ENCODE measurements around the gene KCNJ12.
"Not testable (repeated sequence)": the region's sequence is repeated elsewhere in the genome, so short reads cannot be mapped to it uniquely, and the experiment has no call there.

KCNJ12 gene

DNA sequence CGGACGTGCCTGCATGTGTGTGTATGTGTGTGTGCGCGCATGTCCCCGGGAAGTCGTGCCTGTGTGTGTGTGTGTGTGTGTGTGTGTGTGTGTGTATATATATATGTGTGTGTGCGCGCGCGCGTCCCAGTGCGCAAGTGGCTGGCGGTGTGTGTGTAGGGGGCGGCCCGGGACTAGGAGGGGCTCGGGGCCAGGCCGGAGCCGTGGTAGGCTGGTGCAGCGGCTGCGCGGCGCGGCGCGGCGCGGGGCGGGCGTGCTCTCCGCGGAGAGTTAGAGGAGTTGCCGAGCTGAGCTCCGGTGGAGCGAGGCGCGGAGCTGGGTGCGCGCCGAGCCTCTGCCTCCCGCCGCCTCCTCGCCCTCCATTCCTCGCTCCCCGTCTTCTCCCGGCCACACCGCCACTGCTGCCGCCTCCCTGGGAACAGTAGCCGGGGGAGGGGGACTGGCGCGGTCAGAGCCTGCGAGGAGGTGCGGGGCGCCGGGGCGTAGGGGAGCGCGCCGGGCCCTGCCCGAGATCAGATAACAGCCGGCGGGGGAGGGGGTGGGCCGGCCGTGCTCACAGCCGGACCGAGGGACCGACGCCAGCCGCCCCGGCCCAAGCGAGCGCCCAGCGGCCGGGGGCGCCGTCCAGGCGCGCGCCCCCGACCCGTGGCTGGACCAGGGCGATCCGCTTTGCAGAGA is at the start of gene KCNJ12:
Gene KCNJ12 (plus strand): TSS at position 277 of the 678 bp plus-strand sequence. CDS start 38,986 bp downstream, outside the sequence.
- no peak for DNase-seq

DNA sequence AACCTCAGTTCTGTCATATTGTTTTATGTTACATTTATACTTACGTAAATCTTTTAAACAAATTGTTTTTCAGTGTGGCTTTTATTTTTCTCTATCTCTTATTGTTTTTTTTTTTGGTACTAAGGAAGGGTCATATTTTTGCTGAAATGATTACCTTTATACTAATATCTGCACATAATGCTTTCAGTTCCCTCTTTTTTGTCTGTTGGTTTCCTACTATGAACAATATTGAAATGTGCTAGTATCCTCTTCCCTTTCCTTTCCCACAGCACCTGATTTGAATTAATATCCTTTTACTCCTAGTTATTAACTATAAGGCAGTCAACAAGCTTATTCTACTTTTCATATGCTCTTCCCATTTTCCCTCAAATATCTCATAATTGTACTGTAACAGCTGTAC is 48.2 kb upstream of the KCNJ12 start:
- not testable (repeated sequence) for DNase-seq

DNA sequence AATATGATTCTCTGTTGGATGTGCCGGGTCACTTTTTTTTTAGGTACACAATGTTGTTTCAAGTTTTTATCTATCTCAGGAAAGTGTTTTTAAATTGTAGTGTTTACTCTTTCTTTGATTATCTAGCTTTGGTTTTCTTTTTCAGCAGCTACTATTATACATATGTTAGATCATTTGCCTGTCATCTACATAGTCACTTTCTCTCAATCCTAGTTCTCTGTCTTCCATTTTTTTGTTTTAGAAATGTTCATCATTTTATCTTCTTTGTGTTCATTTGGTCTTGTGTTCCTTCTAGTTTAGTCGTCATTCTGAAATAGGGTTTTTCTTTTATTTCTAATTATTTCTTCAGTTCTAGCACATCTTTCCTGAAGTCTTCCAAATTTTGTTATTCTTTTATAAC is 47.4 kb upstream of the KCNJ12 start:
- not testable (repeated sequence) for DNase-seq

DNA sequence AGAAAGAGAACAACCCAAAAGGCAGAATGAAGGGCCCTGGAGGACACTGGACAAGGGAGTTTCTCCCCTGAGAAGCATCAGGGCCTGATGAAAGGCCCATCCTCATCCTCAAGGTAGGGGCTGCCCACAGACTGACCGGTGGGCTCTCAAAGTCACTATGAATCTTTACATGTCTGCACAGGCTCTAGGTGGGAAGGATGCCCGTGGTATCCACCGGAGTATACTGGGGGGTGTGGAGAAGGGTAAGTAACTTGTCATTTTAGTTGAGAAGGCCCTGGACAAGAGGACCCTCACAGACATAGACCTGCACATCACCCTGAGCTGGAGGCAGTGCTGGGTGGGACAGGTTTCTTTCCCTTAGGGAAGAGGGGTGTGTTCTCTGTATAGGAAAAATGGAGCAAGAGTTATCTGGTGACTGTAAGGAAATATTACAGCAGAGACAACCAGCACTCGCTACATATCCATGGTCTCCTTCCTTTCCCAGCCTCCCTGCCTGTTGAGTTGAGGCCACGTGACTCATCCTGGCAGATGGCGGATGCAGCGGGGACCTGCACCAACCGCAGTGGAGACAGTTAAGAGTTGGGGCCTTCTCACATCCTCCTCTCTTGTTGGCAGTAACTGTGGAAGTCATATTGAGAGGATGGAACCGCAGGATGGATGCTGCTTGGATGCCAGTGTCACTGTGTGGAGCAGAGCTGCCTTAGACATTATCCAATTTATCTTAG is 45.6 kb upstream of the KCNJ12 start:
- no peak for DNase-seq

DNA sequence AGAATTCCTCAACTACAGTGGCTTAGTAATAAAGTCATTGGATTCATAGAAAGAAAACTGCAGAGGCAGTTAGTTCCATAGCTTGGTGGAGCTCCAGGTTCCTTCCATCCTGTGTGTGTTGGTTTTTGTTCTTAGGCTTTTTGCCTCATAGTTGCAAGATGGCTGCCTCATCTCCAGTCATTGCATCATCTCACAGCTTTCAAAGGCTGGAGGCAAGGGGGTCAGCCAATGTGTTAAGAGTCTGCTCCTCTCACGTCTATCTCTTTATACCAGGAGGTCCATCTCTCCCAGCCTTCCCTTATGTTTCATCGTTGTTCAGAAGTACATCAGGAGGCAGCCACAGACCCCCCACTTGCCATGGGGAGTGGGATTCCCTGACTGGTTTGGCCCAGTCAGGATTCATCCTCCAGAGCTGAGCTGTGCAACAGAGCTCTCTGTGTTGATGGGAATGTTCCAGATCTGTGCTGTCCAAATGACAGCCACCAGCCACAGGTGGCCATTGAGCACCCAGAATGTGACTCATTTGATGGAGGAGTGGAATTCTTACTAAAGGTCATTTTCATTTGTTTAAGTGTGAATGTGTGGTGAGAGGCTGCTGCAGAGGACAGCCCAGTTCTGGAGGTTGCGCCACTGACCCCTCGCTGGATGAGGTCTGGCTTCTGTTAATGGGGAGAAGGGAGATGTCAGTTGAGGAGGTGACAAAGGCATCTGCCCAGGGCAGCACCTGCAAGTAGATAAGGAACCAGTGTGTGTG is 39.4 kb upstream of the KCNJ12 start:
- DNase-seq, result not testable (repeated sequence)

DNA sequence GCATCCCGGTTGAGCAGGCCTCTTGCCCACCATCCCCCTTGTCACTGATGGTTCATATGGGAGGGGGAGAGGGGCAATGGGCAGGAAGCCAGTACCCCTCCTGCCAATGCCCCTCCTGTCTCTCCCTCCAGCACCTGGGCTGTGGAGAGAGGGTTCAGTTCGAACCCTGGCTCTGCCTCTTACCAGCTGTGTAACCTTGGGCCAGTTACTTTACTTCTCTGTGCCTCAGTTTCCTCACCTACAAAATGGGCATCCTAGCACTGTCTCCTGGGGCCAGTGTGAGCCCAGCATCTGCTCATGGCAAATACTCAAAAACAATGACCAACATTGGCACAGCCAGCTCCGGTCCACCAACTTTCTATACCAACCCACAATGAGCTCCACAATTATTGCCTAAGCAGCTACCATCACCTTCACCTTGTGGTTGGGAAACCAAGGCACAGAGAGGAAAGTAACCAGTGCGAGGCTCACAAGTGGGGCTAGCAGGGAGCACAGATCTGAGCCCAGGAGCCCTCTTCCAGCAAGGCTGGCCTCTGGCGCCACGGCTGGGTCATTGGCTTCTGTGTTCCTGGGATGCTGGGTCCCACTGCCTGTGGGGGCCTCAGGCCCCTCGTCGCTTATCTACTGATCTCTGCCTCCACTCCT is 38.1 kb upstream of the KCNJ12 start:
- not testable (repeated sequence) for DNase-seq

DNA sequence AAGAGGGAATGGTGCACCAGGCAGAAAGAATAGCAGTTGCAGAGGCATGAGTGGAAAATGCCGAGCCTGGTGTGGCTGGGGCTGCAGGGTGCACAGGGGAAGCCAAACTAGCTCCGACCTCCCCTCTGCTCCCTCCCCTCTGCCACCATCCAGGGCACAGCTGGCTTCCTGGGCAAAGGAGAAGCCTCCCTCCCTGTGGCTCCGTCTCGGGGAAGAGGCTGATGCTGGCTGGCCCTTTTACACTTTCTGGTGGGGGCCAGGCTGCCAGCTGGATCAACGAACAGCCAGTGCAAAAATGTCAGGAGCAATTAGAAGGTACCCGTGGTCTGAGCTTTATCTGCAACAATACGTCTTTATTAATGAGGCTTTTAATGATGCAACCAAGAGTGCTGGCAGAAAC is 37.1 kb upstream of the KCNJ12 start:
- no peak for DNase-seq

DNA sequence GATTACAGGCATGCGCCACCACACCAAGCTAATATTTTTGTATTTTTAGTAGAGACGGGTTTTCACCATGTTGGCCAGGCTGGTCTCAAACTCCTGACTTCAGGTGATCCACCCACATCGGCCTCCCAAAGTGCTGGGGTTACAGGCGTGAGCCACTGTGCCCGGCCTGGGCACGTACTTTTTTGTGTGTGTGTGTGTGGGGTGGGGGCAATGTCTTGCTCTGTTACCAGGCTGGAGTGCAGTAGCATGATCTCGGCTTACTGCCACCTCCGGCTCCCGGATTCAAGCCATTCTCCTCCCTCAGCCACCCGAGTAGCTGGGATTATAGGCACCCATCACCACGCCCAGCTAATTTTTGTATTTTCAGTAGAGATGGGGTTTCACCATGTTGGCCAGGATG is 36.6 kb upstream of the KCNJ12 start:
- DNase-seq, result not testable (repeated sequence)

DNA sequence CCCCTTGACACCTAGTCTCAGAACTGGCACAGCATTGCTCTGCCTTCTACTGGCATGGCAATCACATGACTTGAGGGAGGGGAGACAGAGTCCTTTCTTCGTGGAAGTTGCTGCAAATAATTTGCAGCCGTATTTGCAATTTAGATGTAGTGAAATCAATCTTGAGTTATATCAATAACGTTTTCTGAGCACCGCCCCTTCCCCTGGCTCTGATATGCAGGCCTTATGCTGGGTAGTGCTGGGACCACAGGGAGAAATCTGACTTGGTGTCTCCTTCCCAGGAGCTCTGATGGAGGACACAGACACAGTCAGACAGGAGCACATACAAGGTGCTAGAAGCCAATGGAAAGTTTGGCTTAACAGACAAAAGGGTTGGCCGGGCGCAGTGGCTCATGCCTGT is 35.8 kb upstream of the KCNJ12 start:
- not testable (repeated sequence) for DNase-seq

DNA sequence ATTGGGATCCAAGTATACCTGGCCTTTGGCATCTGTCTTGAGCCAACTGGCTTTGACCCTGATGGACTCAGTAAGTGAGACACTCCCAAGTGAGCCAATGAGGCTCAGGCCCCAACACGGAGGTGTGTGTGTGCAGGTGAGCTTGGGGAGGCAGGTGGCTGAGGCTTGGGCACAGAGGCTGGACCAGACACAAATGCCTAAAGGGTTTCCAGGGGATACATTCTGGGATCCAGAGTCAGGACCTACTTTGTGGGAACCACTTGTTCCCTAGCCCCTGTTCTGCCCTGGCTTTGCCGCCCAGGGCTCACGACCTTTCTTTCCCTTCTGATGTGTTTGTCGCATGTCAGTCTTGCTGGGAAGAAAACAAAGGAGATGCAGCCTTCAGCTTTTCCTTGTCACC is 34.9 kb upstream of the KCNJ12 start:
- DNase-seq, result not testable (repeated sequence)

DNA sequence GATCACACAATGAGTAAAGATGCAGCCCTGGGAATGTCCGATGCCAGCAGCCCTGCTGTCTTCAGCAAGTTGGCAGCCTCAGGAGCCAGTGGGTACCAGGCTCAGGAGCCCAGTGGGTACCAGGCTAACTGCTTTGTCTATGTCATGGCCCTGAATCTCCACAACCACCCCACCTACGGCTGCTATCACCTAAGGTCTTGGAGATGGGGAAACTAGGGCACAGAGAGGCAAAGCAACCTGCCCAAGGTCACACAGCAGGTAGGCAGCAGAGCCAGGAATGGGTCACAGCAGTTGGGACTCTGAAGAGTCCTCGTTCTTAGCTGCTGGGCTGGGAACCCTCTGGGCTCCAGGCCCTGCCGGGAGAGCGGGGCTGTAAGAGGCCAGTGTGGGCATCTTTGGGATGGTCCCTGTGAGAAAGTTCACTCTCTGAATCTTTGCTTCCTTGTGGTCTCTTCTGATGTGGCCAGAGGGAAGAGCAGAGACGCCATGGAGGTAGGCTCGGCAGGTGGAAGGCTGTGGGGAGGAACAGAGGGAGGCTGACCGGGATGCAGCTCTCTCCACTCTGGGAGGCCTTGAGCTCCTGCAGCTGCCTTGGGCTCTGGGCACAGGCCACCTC is 34.1 kb upstream of the KCNJ12 start:
- DNase-seq, result not testable (repeated sequence)

DNA sequence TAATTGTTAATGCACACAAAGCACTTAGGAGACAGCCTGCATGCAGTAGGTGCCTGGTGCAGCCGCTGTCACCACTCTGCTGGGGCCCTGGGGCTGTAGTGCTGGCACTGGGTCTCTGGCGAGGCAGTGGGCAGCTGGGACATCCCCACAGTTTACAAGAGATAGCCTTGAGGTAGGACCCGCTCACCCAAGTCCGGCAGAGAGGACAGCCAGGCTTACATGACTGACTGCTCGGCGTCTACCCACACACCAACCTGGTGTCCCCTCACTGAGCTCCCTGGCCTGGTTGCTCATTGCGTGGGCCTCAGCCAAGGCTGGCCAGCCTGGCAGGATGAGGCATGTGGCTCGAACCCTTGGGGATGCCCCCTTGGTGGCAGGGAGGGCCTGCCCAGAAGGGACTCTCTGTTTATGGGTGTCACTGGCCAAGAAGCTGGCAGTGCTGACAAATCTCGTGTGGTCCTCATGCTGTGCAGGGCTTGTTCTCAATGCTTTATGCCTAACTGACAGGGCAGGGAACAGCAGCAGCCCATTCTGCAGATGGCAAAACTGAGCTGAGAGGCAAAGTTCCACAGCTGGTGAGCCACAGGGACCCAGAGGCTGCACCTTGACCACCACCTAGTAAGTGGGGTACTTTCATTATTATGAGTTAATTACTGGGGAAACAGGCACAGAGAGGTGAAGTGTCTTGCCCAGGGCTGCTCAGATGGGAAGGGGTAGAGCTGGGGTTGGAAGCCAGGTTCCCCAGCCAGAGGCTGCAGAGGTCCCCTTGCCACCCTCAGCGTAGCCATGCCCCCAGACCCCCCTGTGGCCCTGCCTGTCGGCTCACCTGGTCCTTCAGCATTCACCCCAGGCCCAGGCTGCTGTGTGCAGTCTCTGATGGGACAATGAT is 32.9 kb upstream of the KCNJ12 start:
- DNase-seq, result not testable (repeated sequence)

DNA sequence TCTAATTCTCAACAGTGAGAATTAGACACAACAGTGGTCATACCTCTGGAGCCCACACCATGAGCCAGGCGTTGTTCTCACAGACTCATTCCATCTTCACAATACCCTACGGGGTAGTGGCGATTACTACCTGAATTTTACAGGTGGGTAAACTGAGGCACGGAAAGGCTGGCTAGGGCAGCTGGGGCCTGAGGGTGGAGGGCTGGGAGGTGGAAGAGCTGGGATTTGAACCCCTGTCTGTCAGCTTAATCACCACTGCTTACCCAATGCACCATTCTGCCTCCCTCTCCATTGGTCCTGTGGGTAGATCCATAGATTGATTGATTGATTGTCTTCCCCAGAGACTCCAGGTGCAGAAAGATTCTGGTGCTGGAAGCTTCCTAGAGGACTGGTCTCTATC is 31.4 kb upstream of the KCNJ12 start:
- not testable (repeated sequence) for DNase-seq

DNA sequence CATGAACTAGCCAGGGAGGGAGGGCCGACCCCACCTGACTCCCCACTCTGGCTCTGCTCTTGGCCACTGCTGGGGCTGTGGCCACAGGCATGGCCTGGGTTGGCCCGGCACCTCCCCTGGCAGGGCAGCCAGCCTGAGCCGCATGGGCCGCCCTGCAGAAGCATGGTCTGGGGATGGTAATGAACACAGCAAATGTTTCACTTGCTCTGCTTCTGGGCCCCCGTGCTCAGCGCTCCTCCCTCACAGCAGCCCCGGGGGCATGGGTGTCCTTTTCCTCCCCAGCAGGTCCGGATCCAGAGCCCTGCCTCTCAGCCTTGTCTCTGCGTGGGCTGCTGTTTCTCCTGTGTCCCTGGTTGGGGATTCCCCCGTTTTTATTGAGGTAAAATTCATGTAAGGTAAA is 30.9 kb upstream of the KCNJ12 start:
- no peak for DNase-seq

DNA sequence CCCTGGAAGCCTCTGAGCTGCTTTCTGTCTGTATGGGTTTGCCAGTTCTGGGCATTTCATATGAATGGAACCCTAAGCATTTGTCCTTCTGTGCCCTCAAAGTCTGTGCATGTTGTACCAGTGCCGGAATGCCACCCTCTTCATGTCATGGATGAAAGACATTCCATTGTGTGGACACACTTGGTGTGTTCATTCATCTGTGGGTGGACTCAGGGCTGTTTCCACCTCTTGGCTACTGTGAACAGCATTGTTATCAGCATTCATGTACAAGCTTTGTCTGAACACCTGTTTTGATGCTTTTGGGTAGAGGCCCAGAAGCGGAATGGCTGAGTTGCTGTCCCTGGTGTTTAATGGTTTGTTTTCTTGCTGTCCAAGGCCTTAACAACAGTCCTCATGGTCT is 30.1 kb upstream of the KCNJ12 start:
- not testable (repeated sequence) for DNase-seq

DNA sequence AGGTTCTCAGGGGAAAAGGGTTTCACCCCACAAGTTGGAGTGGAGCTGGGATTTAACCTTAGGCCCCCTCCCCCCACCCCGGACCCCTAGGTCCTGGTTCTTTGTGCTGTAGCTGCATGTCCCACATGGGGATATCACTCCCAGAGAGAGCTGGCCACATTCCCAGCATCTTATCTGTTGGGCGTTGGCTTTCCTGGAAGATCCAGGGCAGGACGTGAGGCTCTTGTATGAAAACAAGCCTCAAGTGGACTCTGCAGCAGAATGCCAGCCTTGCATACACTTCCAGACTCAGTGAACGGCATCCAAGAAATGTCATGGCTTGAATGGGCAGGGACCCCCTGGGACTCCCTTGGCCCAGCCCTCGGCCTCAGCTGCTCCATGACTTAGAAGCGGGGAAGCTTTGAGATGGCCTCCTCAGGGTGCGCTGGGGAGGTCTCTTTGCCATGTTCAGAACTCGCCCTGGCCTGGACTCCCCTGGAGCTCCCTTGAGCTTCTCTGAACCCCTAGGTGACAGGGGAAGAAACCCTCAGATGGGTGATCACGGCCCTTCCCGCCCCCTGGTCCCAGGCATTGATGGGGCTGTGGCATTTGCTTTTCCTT is 29.4 kb upstream of the KCNJ12 start:
- DNase-seq, result not testable (repeated sequence)

DNA sequence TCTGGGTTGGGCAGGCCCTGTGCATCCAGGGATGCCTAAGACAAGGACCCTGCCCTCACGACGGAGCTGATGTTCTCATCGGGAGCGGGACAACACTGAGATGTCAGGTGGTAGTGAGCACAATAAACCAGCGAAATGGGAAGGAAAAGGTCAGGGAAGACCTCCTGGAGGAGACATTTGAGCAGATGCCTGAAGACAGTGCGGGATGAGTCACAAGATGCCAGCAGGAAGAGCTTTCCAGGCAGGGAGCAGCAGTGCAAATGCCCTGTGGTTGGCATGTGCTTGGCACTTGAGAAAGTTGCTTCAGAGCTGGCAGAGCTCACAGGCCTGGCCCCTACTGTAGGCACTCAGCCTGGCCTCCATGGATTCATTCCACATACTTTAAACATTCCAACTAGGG is 28.5 kb upstream of the KCNJ12 start:
- DNase-seq, result not testable (repeated sequence)

DNA sequence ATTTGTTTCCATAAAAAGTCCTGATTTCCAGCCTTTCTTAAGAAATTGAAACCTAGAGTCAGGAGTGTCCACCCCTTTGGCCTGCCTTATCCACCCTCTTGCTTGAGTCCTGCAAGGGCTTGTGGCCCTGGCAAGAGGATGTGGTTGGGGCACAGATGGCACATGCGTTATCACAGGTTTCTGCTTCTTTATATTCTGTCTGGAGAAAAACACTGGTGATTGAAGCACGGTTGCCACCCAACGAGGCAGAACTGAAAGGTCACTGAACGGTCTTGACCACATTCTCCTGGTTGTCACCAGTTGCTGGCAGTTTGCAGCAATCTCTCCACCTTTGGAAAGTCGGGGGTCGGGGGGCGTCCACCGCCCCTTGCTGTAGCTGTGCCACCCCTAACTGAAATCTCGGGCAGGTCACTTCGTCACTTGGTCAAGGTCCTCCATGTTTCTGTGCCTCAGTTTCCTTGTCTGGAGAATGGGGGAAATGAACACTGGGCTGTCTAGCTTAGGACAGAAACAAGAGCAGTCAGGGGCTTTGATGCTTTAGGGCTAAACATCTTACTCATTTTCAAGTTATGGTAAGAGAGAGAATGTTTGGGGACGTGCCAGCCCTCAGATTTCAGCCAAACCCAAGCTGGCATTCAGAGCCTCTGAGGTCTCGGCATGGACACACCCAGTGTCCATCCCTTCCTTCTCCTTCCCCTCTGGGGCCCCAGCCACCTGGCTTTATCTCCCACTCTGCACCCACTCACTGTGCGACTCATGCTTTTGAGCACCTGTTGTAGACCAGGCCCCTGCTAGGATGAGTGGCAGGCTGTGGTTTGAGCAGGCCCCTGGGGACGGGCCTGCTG is 27.9 kb upstream of the KCNJ12 start:
- not testable (repeated sequence) for DNase-seq

DNA sequence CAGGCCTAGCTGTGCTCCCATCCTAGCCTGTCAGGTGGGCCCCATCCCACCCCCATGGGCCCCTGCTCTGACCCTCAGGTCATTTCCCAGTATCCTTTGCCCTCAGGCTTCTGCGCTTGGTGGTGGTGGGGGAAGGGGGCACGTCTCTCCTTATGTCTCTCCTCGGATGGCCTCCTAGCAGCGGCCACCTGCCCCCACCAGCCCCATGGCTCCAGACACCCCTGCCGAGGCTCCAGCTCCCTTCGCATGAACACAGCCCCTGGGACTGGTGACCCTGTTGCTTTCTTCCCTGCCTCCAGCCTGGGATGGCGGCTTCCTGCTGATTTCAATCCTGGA is 27.3 kb upstream of the KCNJ12 start:
- DNase-seq, result not testable (repeated sequence)

DNA sequence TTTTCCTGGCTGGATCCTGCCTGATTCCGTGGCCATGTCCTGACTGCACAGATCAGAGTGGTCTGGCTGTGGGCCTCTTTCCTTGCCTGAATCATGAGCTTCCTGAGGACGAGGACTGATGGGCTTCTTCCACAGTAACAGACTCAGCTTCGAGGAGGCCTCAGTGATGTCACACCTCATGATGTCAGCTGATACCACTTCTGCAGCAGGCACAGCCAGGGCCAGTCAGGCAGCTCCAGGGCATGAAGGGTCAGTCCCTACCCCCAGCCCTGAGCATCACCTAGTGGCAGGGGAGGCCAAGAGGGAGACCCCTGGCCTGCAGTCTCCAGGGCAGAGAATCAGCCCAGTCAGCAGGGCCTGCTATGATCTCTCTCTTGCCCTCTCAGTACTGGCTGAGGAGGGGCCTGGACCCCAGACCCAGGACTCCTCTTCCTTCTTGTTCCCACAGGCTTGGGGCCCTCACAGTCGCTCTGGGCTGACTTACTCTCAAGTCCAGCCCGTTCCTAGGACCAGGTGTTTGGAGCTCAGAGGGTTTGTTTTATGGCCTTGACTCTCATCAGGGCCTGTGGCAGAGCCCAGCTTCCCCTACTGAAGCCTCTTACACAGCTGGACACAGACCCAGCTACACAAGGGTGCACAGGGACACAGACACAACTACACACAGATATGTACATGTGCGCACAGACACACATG is 26.7 kb upstream of the KCNJ12 start:
- DNase-seq, result not testable (repeated sequence)

Measured in NCI-H524 treated with DMSO at 0.1 percent for 48 hours (cell line).